Endothelial cell of umbilical vein (primary cell): ENCODE data around the gene CPD.

ENCODE experiments used
- CTCF ChIP-seq, 2 donors: IDR thresholded peaks; 1 replicate in 1 of 2; 2 replicates in 1 of 2; pipeline ENCODE4 v1.5.1; 2011; ENCODE audit warnings: low read length in 2 of 2, mild to moderate bottlenecking in 2 of 2, moderate library complexity in 2 of 2, control low read depth in 1 of 2, inconsistent platforms in 1 of 2, low read depth in 1 of 2; ENCODE audit not compliant: insufficient read depth in 1 of 2; ENCODE audit errors: extremely low read depth in 1 of 2
- EZH2 ChIP-seq: IDR thresholded peaks from 2 replicates; pipeline ENCODE4 v1.6.1; 2012; ENCODE audit warnings: borderline replicate concordance, low read depth, mild to moderate bottlenecking, moderate library complexity, low read length, inconsistent platforms; ENCODE audit not compliant: severe bottlenecking

- TF ChIP-seq CTCF (IDR thresholded peaks at IDR 0.05; ENCODE audit: extremely low read depth in 1 of 2, insufficient read depth in 1 of 2, low read depth in 1 of 2, low read length in 2 of 2) (no peak), EZH2 (no peak)
Observed at GRCh38 chr17:30476726-30477082, 98.0 kb downstream of the CPD start.
